ENCODE measurements around the gene HOXA1. TPM values are rescaled to one million over a fixed set of nuclear protein-coding genes. Genes with fewer than 3 reads are reported as not detected.
"Not testable (repeated sequence)": the region's sequence is repeated elsewhere in the genome, so short reads cannot be mapped to it uniquely, and the experiment has no call there.

Gene HOXA1
- total RNA-seq, 1 experiment from 2014 or later: 1.4 TPM

DNA sequence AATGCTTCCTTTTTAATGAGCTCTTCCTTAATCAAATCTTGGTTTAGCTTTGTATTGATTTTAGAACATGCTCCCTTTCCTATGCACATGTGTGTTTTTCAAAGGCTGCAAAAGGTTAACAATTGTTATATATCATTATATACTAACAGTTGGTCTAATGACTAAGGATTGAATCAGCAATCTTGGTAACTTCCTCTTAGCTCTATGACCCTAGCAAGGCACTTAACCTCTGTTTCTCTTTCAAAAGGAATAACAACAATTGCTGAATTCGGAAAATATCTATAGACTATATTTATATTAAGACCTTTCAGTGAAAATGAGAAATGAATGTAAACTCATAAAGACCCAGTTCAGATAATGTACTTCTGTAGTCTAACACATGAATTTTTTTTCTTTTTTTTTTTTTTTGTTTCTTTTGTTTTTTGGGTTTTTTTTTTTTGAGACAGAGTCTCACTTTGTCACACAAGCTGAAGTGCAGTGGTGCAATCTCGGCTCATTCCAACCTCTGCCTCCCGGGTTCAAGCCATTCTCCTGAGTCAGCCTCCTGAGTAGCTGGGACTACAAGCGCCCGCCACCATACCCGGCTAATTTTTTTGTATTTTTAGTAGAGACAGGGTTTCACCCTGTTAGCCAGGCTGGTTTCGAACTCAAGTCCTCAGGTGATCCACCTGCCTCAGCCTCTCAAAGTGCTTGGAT lies 48.8 kb downstream of the HOXA1 start:
- BruUV-seq (replicated peaks): no TSS peak
- CTCF ChIA-PET: no interaction called here
- peak overlapping the region; percentile 72 for H3K4me2 ChIP-seq (ENCODE audit: low read length)
- H3K9me2 ChIP-seq (replicated peaks; ENCODE audit: low read length): no peaks in the 10 kb centered on the region
- DNase-seq (peak; percentile 79), ATAC-seq (peak; percentile 96)
- H3K9ac ChIP-seq (ENCODE audit: low read length): peak overlapping the region; percentile 9; the same call in 1 of the 2 replicates
- no peaks in the 10 kb centered on the region for H4K20me1 ChIP-seq (ENCODE audit: low read length)
- peak overlapping the region; percentile 51; the same call in 1 of the 2 replicates for H3K4me3 ChIP-seq (ENCODE audit: low read length)
- TF ChIP-seq EZH2phosphoT487 (IDR thresholded peaks at IDR 0.05; ENCODE audit: borderline replicate concordance, low read length): no peak
- TF ChIP-seq, protein P1, sequence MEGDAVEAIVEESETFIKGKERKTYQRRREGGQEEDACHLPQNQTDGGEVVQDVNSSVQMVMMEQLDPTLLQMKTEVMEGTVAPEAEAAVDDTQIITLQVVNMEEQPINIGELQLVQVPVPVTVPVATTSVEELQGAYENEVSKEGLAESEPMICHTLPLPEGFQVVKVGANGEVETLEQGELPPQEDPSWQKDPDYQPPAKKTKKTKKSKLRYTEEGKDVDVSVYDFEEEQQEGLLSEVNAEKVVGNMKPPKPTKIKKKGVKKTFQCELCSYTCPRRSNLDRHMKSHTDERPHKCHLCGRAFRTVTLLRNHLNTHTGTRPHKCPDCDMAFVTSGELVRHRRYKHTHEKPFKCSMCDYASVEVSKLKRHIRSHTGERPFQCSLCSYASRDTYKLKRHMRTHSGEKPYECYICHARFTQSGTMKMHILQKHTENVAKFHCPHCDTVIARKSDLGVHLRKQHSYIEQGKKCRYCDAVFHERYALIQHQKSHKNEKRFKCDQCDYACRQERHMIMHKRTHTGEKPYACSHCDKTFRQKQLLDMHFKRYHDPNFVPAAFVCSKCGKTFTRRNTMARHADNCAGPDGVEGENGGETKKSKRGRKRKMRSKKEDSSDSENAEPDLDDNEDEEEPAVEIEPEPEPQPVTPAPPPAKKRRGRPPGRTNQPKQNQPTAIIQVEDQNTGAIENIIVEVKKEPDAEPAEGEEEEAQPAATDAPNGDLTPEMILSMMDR (conservative IDR thresholded peaks at IDR 0.05; ENCODE audit: low read depth, low read length): no peak
- no peak for TF ChIP-seq EZH2 (IDR thresholded peaks at IDR 0.05; ENCODE audit: low read length, unreplicated experiment)
- peak overlapping the region; percentile 68 for H3K27ac ChIP-seq (ENCODE audit: low read length)
- peaks cover 5% of the 10 kb centered on the region for H3F3A ChIP-seq (ENCODE audit: low read length, unreplicated experiment)
- H2AFZ ChIP-seq (ENCODE audit: low read length): 0 out of 2 replicates have a peak overlapping the region, but pooled peaks have one; percentile 32
- H3K4me1 ChIP-seq (ENCODE audit: insufficient read depth, low read length): peaks cover 13% of the 10 kb centered on the region
- H3K9me3 ChIP-seq (ENCODE audit: low read length): no peaks in the 10 kb centered on the region
- POLR2A ChIA-PET (ENCODE audit: unreplicated experiment): interaction anchor here (0.6 to 1.1 kb wide), 2 partner anchors 49 to 176 kb away, joined by 3 to 6 read pairs; no protein-coding TSS in a partner anchor
- intact Hi-C loops (cut with micrococcal nuclease): loop anchor here (2.0 to 5.0 kb wide), 2 partner anchors 50 to 185 kb away; partner anchors contain the start of gene SKAP2
- no peaks in the 10 kb centered on the region for H3K36me3 ChIP-seq (ENCODE audit: low read depth, low read length)
- H3K79me2 ChIP-seq (ENCODE audit: low read length): no peaks in the 10 kb centered on the region
- H3K27me3 ChIP-seq (ENCODE audit: low read length): no peaks in the 10 kb centered on the region

GRCh38 chr7:27045972-27046371 lies 49.8 kb downstream of the HOXA1 start:
- DNase-seq; H3K79me2 ChIP-seq (ENCODE audit: low read length); H3K27me3 ChIP-seq (ENCODE audit: low read length); H3F3A ChIP-seq (ENCODE audit: low read length, unreplicated experiment); H3K9me3 ChIP-seq (ENCODE audit: low read length); BruUV-seq (replicated peaks); H3K4me2 ChIP-seq (ENCODE audit: low read length); H4K20me1 ChIP-seq (ENCODE audit: low read length); ATAC-seq; CTCF ChIA-PET; H3K9ac ChIP-seq (ENCODE audit: low read length); H3K36me3 ChIP-seq (ENCODE audit: low read depth, low read length); H3K9me2 ChIP-seq (replicated peaks; ENCODE audit: low read length); H2AFZ ChIP-seq (ENCODE audit: low read length); H3K4me3 ChIP-seq (ENCODE audit: low read length): not testable (repeated sequence)
- POLR2A ChIA-PET (ENCODE audit: unreplicated experiment): interaction anchor here (1.1 kb wide), 1 partner anchor 51 kb away, joined by 6 read pairs; no protein-coding TSS in a partner anchor
- intact Hi-C loops (cut with micrococcal nuclease): loop anchor here (2.0 to 5.0 kb wide), 2 partner anchors 51 to 184 kb away; partner anchors contain the start of gene SKAP2
- Histone ChIP-seq H3K4me1 (ENCODE audit: insufficient read depth, low read length) (peaks cover 13% of the 10 kb centered on the region), H3K27ac (ENCODE audit: low read length) (peak overlapping the region; percentile 68; the same call in 1 of the 2 replicates)

DNA sequence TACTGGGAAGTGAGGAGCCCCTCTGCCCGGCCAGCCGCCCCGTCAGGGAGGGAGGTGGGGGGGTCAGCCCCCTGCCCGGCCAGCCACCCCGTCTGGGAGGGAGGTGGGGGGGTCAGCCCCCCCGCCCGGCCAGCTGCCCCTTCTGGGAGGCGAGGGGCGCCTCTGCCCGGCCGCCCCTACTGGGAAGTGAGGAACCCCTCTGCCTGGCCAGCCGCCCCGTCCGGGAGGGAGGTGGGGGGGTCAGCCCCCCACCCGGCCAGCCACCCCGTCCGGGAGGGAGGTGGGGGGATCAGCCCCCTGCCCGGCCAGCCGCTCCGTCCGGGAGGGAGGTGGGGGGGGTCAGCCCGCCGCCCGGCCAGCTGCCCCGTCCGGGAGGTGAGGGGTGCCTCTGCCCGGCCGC lies 50.7 kb downstream of the HOXA1 start:
- H4K20me1 ChIP-seq (ENCODE audit: low read length); DNase-seq; BruUV-seq (replicated peaks); POLR2A ChIA-PET (ENCODE audit: unreplicated experiment); H3K36me3 ChIP-seq (ENCODE audit: low read depth, low read length); CTCF ChIA-PET; H3K27ac ChIP-seq (ENCODE audit: low read length); H2AFZ ChIP-seq (ENCODE audit: low read length); H3K79me2 ChIP-seq (ENCODE audit: low read length); H3K9me3 ChIP-seq (ENCODE audit: low read length); H3F3A ChIP-seq (ENCODE audit: low read length, unreplicated experiment); H3K4me3 ChIP-seq (ENCODE audit: low read length); H3K9ac ChIP-seq (ENCODE audit: low read length); ATAC-seq; H3K27me3 ChIP-seq (ENCODE audit: low read length); H3K4me2 ChIP-seq (ENCODE audit: low read length); H3K9me2 ChIP-seq (replicated peaks; ENCODE audit: low read length): not testable (repeated sequence)
- intact Hi-C loops (cut with micrococcal nuclease): loop anchor here (5.0 kb wide), 1 partner anchor 183 kb away; the partner anchor contains the start of gene SKAP2
- H3K4me1 ChIP-seq (ENCODE audit: insufficient read depth, low read length): peaks cover 13% of the 10 kb centered on the region

Other genes starting within 250 kb of the HOXA1 start
- gene SKAP2, start 231.4 kb downstream of the HOXA1 start, total RNA-seq (2014; rRNA removed): 9.6 and 18.4 TPM in 2 replicates
- gene HOXA2, start 6.7 kb upstream of the HOXA1 start, total RNA-seq (2014; rRNA removed): 0.07 and 1.8 TPM in 2 replicates
- gene HOXA4, start 34.8 kb upstream of the HOXA1 start, total RNA-seq (2014; rRNA removed): 2.3 and 5.1 TPM in 2 replicates
- 7.0 and 7.5 TPM in 2 replicates for gene HOXA5, start 47.7 kb upstream of the HOXA1 start, total RNA-seq (2014; rRNA removed)
- 6.9 and 8.3 TPM in 2 replicates for gene HOXA6, start 51.8 kb upstream of the HOXA1 start, total RNA-seq (2014; rRNA removed)
- 4.5 and 13.8 TPM in 2 replicates for gene HOXA3, start 56.6 kb upstream of the HOXA1 start, total RNA-seq (2014; rRNA removed)
- 2.6 and 2.8 TPM in 2 replicates for gene HOXA7, start 60.7 kb upstream of the HOXA1 start, total RNA-seq (2014; rRNA removed)
- gene HOXA9, start 69.5 kb upstream of the HOXA1 start, total RNA-seq (2014; rRNA removed): 69.0 and 85.3 TPM in 2 replicates
- gene HOXA10, start 78.3 kb upstream of the HOXA1 start, total RNA-seq (2014; rRNA removed): 36.0 and 46.1 TPM in 2 replicates
- gene HOXA11, start 89.2 kb upstream of the HOXA1 start, total RNA-seq (2014; rRNA removed): 26.6 and 31.4 TPM in 2 replicates
- 12.1 and 14.9 TPM in 2 replicates for gene HOXA13, start 104.1 kb upstream of the HOXA1 start, total RNA-seq (2014; rRNA removed)
- 0.33 and 0.35 TPM in 2 replicates for gene EVX1, start 146.8 kb upstream of the HOXA1 start, total RNA-seq (2014; rRNA removed)

Data from PC-3 (cell line).